Duodenal mucosa (tissue), 2 donors: ENCODE data around the gene RGS9BP.
A peak's percentile ranks its signal among the peaks of the same experiment; 100 is the strongest.

Experiments used
- H3K27ac ChIP-seq: one replicate; pipeline ENCODE4 v1.7.0; 2013; ENCODE audit warnings: low read depth, low read length
- H3K27me3 ChIP-seq, 2 donors: one replicate each; pipeline ENCODE4 v1.7.0; 2013; ENCODE audit warnings: low read length in 2 of 2, control low read depth in 1 of 2; ENCODE audit not compliant: insufficient read depth in 2 of 2, control insufficient read depth in 1 of 2
- H3K36me3 ChIP-seq, 2 donors: one replicate each; pipeline ENCODE4 v1.7.0; 2013; ENCODE audit warnings: low read length in 2 of 2, control low read depth in 1 of 2; ENCODE audit not compliant: insufficient read depth in 2 of 2, control insufficient read depth in 1 of 2
- H3K4me1 ChIP-seq, 2 donors: one replicate each; pipeline ENCODE4 v1.7.0; 2013; ENCODE audit warnings: low read length in 2 of 2, control low read depth in 1 of 2; ENCODE audit not compliant: insufficient read depth in 2 of 2, control insufficient read depth in 1 of 2
- H3K4me3 ChIP-seq, 2 donors: one replicate each; pipeline ENCODE4 v1.7.0; 2013; ENCODE audit warnings: low read length in 2 of 2, low read depth in 1 of 2
- H3K9ac ChIP-seq, 2 donors: one replicate each; pipeline ENCODE4 v1.7.0; 2013; ENCODE audit warnings: low read length in 2 of 2, low read depth in 1 of 2
- H3K9me3 ChIP-seq, 2 donors: one replicate each; pipeline ENCODE4 v1.7.0; 2013; ENCODE audit warnings: low read length in 2 of 2, control low read depth in 1 of 2; ENCODE audit not compliant: control insufficient read depth in 1 of 2

The RGS9BP gene

DNA sequence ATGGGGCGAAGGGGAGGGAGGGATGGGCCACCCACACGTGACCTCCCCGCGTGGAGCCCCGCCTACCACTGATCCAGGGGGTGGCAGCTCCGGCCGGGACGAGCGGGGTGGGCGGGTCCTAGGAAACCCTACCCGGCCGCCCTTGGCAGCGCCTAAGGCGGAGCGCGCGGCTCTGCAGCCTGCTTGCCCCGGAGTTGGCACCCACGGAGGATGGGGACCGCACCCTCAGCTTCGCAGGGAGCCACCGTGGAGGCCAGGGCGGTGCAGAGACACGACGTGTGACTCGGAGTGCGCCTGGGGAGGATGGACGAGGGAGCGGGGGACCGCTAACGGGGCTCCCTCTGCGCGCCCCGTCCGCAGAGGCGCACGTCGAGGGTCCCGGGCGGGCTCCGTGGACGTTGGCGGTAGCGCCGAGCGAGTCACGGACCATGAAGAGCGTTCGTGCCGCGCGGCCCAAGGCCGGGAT lies at the start of gene RGS9BP:
TSS of gene RGS9BP (plus strand) at position 129 of the 466 bp plus-strand sequence. CDS start 416 bp downstream, outside the sequence.
- Histone ChIP-seq H3K36me3 (no peaks in the 10 kb centered on the region), H3K27ac (peak within 1 kb of the TSS; percentile 51), H3K27me3 (peaks cover 14 to 16% of the 10 kb centered on the region in 2 donors), H3K4me3 (peak within 1 kb of the TSS; percentile 84 to 90), H3K9me3 (no peaks in the 10 kb centered on the region), H3K9ac (peak within 1 kb of the TSS; percentile 61 to 72), H3K4me1 (peaks cover 7 to 35% of the 10 kb centered on the region in 2 donors)

DNA sequence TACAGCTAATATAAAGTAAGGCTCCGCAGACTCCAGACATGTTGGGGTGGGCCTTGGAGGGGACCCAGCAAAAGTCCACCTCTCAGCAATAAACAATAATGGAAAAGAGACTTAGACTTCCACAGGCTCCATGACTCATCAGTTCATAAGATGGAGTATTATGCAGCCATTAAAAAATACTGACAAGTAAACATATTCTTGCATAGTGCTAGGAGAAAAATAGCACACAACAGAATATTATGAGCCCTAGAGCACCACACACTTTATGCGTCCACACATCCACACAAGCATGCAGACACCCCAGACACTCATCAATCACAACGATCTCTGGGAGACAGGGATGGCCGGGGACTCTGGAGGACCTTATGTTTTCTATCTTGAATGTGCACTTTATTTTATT lies 48.7 kb upstream of the RGS9BP start:
- Histone ChIP-seq H3K27me3 (no peaks in the 10 kb centered on the region), H3K4me1 (no peaks in the 10 kb centered on the region), H3K9me3 (no peaks in the 10 kb centered on the region), H3K36me3 (peaks cover 14 to 68% of the 10 kb centered on the region in 2 donors), H3K9ac (no peak overlapping the region), H3K27ac (no peak overlapping the region), H3K4me3 (no peak overlapping the region)

GRCh38 chr19:32627714-32628270 lies 47.9 kb upstream of the RGS9BP start:
- Histone ChIP-seq H3K27ac (no peak overlapping the region), H3K27me3 (no peaks in the 10 kb centered on the region), H3K9me3 (no peaks in the 10 kb centered on the region), H3K4me1 (no peaks in the 10 kb centered on the region), H3K36me3 (peaks cover 11 to 62% of the 10 kb centered on the region in 2 donors), H3K4me3 (no peak overlapping the region), H3K9ac (no peak overlapping the region)

DNA sequence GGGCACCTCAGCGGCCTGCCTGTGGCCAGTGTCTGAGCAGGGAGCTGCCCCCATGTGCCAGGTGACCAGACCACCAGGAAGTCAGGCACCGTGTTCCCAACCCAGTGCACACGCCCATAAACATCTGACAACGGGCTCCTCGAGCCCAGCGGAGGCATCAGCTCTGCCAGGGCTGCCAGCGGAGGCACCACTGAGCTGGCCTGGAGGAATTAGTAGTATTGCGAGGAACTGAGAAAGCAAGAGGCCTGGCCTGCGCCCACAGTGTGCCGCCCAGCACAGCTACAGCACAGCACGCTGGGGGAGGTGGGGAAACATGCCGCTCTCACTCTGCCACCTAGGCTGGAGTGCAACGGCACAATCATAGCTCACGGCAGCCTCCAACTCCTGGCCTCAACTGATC lies 45.3 kb upstream of the RGS9BP start:
- Histone ChIP-seq H3K4me3 (no peak overlapping the region), H3K27me3 (no peaks in the 10 kb centered on the region), H3K9me3 (no peaks in the 10 kb centered on the region), H3K36me3 (peaks cover 8 to 54% of the 10 kb centered on the region in 2 donors), H3K4me1 (no peaks in the 10 kb centered on the region), H3K27ac (no peak overlapping the region), H3K9ac (no peak overlapping the region)

DNA sequence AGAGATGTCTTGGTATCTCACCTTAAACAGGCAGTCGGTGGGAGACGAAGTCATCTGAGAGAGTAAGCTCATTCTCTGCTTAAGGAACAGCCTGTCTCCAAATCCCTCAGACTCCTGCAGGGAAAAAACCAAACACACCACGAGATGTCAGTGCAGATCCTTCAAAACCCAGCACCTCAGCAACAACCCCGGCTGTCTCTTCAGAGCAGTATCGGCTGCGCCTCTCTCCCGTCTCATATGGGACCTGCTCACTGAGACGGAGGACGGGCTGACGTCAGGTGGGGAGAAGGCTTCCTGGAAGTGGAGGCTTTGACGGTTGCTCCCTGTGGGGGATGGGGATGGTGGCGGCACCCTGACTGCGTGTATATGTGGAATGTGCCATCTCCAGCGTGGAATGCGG lies 44.3 kb upstream of the RGS9BP start:
- no peak overlapping the region for H3K27ac ChIP-seq
- peaks cover 16 to 56% of the 10 kb centered on the region in 2 donors for H3K36me3 ChIP-seq
- no peak overlapping the region for H3K9ac ChIP-seq
- H3K4me1 ChIP-seq = no peaks in the 10 kb centered on the region
- H3K4me3 ChIP-seq = no peak overlapping the region
- no peaks in the 10 kb centered on the region for H3K9me3 ChIP-seq
- H3K27me3 ChIP-seq = no peaks in the 10 kb centered on the region

DNA sequence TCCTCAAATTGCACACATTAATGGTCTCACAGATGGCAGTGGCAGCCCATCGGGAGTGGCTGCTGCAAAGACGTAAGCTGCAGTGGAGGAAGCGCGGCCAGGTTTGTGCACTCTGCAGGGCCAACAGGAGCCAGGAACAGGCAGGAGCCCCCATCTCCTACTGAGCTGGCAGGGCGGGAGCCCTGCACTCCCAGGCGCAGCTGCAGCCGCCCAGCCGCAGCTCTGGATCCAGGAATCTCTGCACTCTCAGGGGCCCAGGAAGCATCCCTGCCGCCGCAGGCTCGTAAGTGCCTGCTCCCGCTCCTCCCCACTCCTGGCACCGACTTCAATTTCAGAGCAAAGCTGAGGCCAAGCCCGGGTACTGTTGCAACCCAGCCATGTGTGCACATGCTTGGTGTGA lies 38.2 kb upstream of the RGS9BP start:
- H3K27me3 ChIP-seq = no peaks in the 10 kb centered on the region
- H3K4me1 ChIP-seq = no peaks in the 10 kb centered on the region
- H3K27ac ChIP-seq = no peak overlapping the region
- H3K36me3 ChIP-seq = peaks cover 32 to 66% of the 10 kb centered on the region in 2 donors
- H3K4me3 ChIP-seq = no peak overlapping the region
- no peak overlapping the region for H3K9ac ChIP-seq
- no peaks in the 10 kb centered on the region for H3K9me3 ChIP-seq

GRCh38 chr19:32638625-32639024 lies 37.0 kb upstream of the RGS9BP start:
- H3K4me1 ChIP-seq = no peaks in the 10 kb centered on the region
- H3K4me3 ChIP-seq = no peak overlapping the region
- H3K27ac ChIP-seq = no peak overlapping the region
- no peaks in the 10 kb centered on the region for H3K9me3 ChIP-seq
- peaks cover 40 to 73% of the 10 kb centered on the region in 2 donors for H3K36me3 ChIP-seq
- H3K9ac ChIP-seq = no peak overlapping the region
- H3K27me3 ChIP-seq = no peaks in the 10 kb centered on the region

DNA sequence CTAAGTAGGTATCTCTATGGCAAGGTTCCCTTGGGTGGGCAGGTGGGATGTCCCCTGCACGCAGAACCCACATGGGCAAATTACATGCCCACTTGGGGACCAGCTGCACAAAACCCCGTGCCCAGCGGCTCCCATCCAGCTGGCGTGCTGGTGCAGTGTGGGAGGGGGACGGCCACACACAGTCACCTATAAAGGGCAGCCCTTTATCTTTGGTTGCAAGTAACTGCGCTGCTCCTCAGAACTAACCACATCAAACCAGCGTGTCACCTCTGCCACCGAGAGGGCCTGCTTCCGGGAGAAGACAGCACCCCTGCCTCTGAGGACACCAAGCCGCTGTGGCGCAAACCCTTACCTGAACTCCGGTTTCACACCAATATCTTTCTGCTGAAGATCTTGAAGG lies 32.9 kb upstream of the RGS9BP start:
- Histone ChIP-seq H3K4me3 (no peak overlapping the region), H3K27me3 (no peaks in the 10 kb centered on the region), H3K9me3 (no peaks in the 10 kb centered on the region), H3K27ac (no peak overlapping the region), H3K9ac (no peak overlapping the region), H3K36me3 (peaks cover 32 to 70% of the 10 kb centered on the region in 2 donors), H3K4me1 (no peaks in the 10 kb centered on the region)

DNA sequence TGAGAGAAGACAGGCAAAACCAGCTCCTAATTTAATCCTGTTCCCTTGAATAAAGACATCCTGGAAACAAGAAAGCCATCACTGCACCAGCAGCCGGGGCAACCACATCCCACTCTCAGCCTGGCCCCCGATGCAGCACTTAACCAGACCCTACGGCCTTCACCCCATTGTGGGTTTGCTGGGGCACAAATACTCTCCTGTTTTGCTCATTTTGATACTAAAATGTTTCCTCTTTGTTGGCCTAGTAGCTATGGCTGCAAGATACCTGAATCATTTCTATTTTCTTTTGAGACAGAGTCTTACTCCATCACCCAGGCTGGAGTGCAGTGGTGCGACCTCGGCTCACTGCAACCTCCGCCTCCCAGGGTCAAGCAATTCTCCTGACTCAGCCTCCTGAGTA lies 29.1 kb upstream of the RGS9BP start:
- Histone ChIP-seq H3K9me3 (no peaks in the 10 kb centered on the region), H3K27me3 (no peaks in the 10 kb centered on the region), H3K9ac (no peak overlapping the region), H3K4me3 (no peak overlapping the region), H3K4me1 (peaks cover 0 to under 1% of the 10 kb centered on the region in 2 donors), H3K27ac (no peak overlapping the region), H3K36me3 (peaks cover 13 to 54% of the 10 kb centered on the region in 2 donors)

DNA sequence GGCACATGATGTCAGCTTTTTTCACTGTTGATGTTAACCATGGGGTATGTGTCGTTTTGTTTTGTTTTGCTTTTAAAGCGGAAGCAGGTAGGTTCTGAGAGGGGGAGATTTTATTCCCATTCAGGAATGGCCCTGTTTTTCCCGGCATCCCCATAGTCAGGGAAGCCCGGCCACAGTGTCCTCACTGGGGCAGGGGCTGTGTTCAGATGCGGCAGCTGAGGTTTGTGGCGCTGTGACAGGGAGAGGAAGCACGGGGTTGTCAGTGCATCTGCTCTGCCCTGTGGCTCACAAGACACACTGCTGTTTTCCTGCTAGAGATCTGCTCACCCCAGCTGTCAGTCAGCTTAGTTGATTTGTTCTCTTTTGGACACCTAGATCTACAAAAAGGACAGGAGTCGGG lies 28.3 kb upstream of the RGS9BP start:
- H3K4me3 ChIP-seq = no peak overlapping the region
- no peaks in the 10 kb centered on the region for H3K27me3 ChIP-seq
- peaks cover 13 to 47% of the 10 kb centered on the region in 2 donors for H3K36me3 ChIP-seq
- H3K9me3 ChIP-seq = no peaks in the 10 kb centered on the region
- H3K4me1 ChIP-seq = peaks cover 5 to 8% of the 10 kb centered on the region in 2 donors
- H3K27ac ChIP-seq = no peak overlapping the region
- no peak overlapping the region for H3K9ac ChIP-seq
